Activated naive CD8-positive, alpha-beta T cell (primary cell): ENCODE measurements around the gene YKT6.

Experiments
- H3K27ac Mint-ChIP-seq: one replicate; pipeline ENCODE4 v1.8.0; 2021; ENCODE audit warnings: mixed read lengths
- H3K27me3 Mint-ChIP-seq: one replicate; pipeline ENCODE4 v1.8.0; 2021; ENCODE audit warnings: mixed read lengths
- H3K36me3 Mint-ChIP-seq: one replicate; pipeline ENCODE4 v1.8.0; 2021; ENCODE audit warnings: mixed read lengths
- H3K4me1 Mint-ChIP-seq: one replicate; pipeline ENCODE4 v1.8.0; 2021; ENCODE audit warnings: low read depth, mixed read lengths
- H3K4me3 Mint-ChIP-seq: one replicate; pipeline ENCODE4 v1.8.0; 2021; ENCODE audit warnings: mild to moderate bottlenecking, mixed read lengths
- H3K9me3 Mint-ChIP-seq: one replicate; pipeline ENCODE4 v1.8.0; 2021; ENCODE audit warnings: low read depth, mixed read lengths

Gene YKT6

DNA sequence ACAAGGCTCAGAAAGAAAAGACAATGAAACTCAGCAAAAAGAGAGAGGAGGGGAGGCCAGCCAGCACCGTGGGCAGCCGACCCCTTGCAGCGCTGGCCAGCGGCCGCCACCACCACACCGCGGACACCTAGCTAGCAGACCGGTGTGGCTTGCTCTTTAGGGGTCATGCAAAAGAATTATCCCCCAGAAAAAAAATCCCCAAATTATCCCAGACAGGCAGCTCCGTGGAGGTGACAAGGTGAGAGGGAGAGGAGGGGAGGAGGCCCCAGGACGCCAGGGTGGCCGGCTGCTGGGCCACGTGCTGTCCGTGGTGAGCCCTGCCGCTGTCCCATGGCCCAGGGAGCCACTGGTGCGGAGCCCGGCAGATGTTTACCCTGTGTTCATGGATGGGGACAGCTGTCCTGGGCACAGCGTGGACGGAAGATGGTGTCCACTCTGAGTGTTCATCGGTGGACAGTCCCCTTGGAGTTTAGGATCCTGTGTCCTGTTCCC, 16.5 kb downstream of the YKT6 start:
- H3K4me1 Mint-ChIP-seq = no peaks in the 10 kb centered on the region
- no peak overlapping the region for H3K4me3 Mint-ChIP-seq
- H3K27ac Mint-ChIP-seq = no peak overlapping the region
- no peaks in the 10 kb centered on the region for H3K36me3 Mint-ChIP-seq
- no peaks in the 10 kb centered on the region for H3K9me3 Mint-ChIP-seq
- no peaks in the 10 kb centered on the region for H3K27me3 Mint-ChIP-seq

GRCh38 chr7:44217852-44218402, 17.1 kb downstream of the YKT6 start:
- Mint-ChIP-seq H3K4me3 (no peak overlapping the region), H3K27me3 (no peaks in the 10 kb centered on the region), H3K4me1 (no peaks in the 10 kb centered on the region), H3K36me3 (no peaks in the 10 kb centered on the region), H3K9me3 (no peaks in the 10 kb centered on the region), H3K27ac (no peak overlapping the region)

- no peaks in the 10 kb centered on the region for H3K27me3 Mint-ChIP-seq
- no peak overlapping the region for H3K27ac Mint-ChIP-seq
- no peaks in the 10 kb centered on the region for H3K36me3 Mint-ChIP-seq
- H3K4me3 Mint-ChIP-seq = no peak overlapping the region
- H3K9me3 Mint-ChIP-seq = no peaks in the 10 kb centered on the region
- no peaks in the 10 kb centered on the region for H3K4me1 Mint-ChIP-seq
These were observed 17.8 kb downstream of the YKT6 start for GRCh38 chr7:44218418-44219201.

DNA sequence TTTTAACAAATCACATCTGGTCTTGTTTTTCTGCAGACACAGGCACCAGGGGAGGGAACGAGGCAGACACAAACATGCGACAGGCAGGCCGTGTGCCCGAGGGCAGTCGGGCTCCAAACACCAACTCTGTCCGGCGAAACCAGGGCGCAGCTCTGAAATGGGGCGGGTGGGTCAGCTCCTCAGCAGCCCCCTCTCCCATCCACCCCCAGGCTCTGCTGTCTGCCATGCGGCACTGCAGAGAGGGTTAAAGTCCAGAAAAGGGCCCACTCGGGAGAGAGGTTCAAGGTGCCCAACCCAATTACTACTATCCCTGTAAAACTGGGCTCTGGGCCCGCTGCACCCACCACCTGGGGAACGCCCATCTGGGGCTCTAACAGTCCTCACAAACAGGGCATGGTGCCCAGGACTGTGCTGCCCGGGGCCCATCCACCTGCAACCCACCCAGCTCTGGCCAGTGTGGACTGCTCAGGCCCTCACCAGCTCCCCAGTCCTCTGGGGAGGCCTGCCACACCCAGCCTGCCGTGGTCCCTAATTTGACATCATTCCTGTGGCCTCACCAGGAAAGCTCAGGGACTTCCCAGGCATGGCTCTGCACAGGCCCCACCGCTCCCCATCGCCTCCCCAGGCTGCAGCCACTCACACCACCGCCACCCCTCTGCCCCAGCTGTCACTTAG, 18.7 kb downstream of the YKT6 start:
- Mint-ChIP-seq H3K27me3 (no peaks in the 10 kb centered on the region), H3K27ac (no peak overlapping the region), H3K9me3 (no peaks in the 10 kb centered on the region), H3K4me3 (no peak overlapping the region), H3K36me3 (no peaks in the 10 kb centered on the region), H3K4me1 (no peaks in the 10 kb centered on the region)

GRCh38 chr7:44220046-44220357, 19.2 kb downstream of the YKT6 start:
- Mint-ChIP-seq H3K4me1 (no peaks in the 10 kb centered on the region), H3K36me3 (no peaks in the 10 kb centered on the region), H3K27me3 (no peaks in the 10 kb centered on the region), H3K27ac (no peak overlapping the region), H3K4me3 (no peak overlapping the region), H3K9me3 (no peaks in the 10 kb centered on the region)

GRCh38 chr7:44220358-44221112, 19.8 kb downstream of the YKT6 start:
- no peak overlapping the region for H3K27ac Mint-ChIP-seq
- no peaks in the 10 kb centered on the region for H3K4me1 Mint-ChIP-seq
- no peaks in the 10 kb centered on the region for H3K9me3 Mint-ChIP-seq
- no peak overlapping the region for H3K4me3 Mint-ChIP-seq
- H3K36me3 Mint-ChIP-seq = no peaks in the 10 kb centered on the region
- no peaks in the 10 kb centered on the region for H3K27me3 Mint-ChIP-seq

- Mint-ChIP-seq H3K27ac (no peak overlapping the region), H3K4me3 (no peak overlapping the region), H3K36me3 (no peaks in the 10 kb centered on the region), H3K9me3 (no peaks in the 10 kb centered on the region), H3K4me1 (no peaks in the 10 kb centered on the region), H3K27me3 (no peaks in the 10 kb centered on the region)
These were observed 20.5 kb downstream of the YKT6 start for GRCh38 chr7:44221231-44221791.

DNA sequence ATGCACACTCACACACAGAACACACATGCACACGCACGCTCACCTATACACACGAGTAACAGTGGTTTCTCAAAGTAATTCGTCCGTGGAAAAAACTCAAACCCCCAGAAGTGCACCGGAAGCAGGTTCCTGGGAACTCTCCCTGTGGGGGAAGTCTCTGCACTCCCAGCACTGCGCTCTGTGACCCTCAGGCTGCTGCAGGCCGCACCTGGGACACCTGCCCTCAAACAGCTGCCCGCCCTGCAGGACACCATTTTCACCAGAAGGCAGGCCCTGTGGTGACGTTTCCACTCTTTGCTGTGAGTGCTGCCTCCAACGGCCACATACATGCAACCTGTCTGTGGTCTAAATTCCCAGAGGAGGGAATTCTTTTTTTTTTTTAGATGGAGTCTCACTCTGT, 21.3 kb downstream of the YKT6 start:
- H3K4me1 Mint-ChIP-seq = no peaks in the 10 kb centered on the region
- H3K9me3 Mint-ChIP-seq = no peaks in the 10 kb centered on the region
- H3K27ac Mint-ChIP-seq = no peak overlapping the region
- H3K4me3 Mint-ChIP-seq = no peak overlapping the region
- H3K27me3 Mint-ChIP-seq = no peaks in the 10 kb centered on the region
- H3K36me3 Mint-ChIP-seq = no peaks in the 10 kb centered on the region

GRCh38 chr7:44222776-44223261, 22.0 kb downstream of the YKT6 start:
- H3K4me1 Mint-ChIP-seq = no peaks in the 10 kb centered on the region
- no peaks in the 10 kb centered on the region for H3K27me3 Mint-ChIP-seq
- no peaks in the 10 kb centered on the region for H3K36me3 Mint-ChIP-seq
- H3K9me3 Mint-ChIP-seq = no peaks in the 10 kb centered on the region
- H3K4me3 Mint-ChIP-seq = no peak overlapping the region
- H3K27ac Mint-ChIP-seq = no peak overlapping the region

DNA sequence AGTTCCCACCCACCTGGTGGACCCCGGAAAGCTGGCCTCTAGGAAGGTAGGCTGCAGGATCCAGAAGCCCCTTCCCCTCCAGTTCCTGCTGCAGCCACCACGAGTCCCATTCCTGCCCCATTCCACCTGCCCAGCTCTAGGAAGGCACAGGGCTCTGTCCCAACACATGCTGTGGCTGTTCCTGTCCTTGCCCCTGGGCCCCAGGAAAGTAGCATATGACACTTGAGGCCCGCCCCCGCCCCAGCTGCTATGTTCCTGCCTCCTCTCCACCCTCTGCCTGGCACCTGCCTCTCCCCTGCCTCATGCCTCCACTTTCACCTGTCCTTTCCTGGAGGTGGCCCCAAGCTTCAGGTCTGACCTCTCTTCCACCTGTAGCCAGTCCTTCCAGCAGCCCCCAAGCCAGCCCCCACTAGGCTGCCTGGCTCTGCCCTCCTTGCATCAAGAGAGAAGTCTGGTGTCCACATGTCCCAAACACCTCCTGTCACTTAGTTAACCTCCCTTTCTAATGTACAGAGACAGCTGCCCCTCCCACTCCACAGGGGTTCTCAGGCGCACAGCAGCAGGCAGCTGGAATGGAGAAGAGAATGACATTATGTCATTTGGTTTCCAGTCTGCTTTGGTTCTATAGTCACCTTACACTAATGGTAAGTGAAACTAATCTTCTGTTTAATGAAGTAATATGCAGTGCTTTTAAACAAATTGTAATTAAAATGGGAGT, 22.7 kb downstream of the YKT6 start:
- no peaks in the 10 kb centered on the region for H3K4me1 Mint-ChIP-seq
- H3K27me3 Mint-ChIP-seq = no peaks in the 10 kb centered on the region
- H3K4me3 Mint-ChIP-seq = no peak overlapping the region
- H3K36me3 Mint-ChIP-seq = no peaks in the 10 kb centered on the region
- no peak overlapping the region for H3K27ac Mint-ChIP-seq
- no peaks in the 10 kb centered on the region for H3K9me3 Mint-ChIP-seq

GRCh38 chr7:44224080-44224973, 23.5 kb downstream of the YKT6 start:
- H3K4me1 Mint-ChIP-seq = no peaks in the 10 kb centered on the region
- no peaks in the 10 kb centered on the region for H3K36me3 Mint-ChIP-seq
- no peaks in the 10 kb centered on the region for H3K9me3 Mint-ChIP-seq
- H3K27me3 Mint-ChIP-seq = no peaks in the 10 kb centered on the region
- no peak overlapping the region for H3K27ac Mint-ChIP-seq
- H3K4me3 Mint-ChIP-seq = no peak overlapping the region

- Mint-ChIP-seq H3K27me3 (no peaks in the 10 kb centered on the region), H3K4me3 (no peak overlapping the region), H3K9me3 (no peaks in the 10 kb centered on the region), H3K36me3 (no peaks in the 10 kb centered on the region), H3K4me1 (no peaks in the 10 kb centered on the region), H3K27ac (no peak overlapping the region)
These were observed 24.3 kb downstream of the YKT6 start for GRCh38 chr7:44224974-44225565.
